Stimulated activated naive B cell treated with anti-CD40 and anti-IgM and Interleukin-4, amounts not matched to agents 10 μg/mL and 1 μg/mL and 100 μg/mL, for 72 hours (primary cell): ENCODE measurements around the gene MBD3.

ENCODE experiments used
- ATAC-seq, 2 donors: fragments of 150-1000 bp; cut with Tn5 transposase; replicated peaks; 2 replicates each; pipeline ENCODE4 v1.10.0; 2021; ENCODE audit warnings: moderate library complexity in 1 of 2
- DNase-seq: peaks from one replicate; pipeline ENCODE4 v3.0.0; 2021
- H3K27ac Mint-ChIP-seq: one replicate; pipeline ENCODE4 v1.8.0; 2022; ENCODE audit warnings: mild to moderate bottlenecking, mixed read lengths
- H3K27me3 Mint-ChIP-seq, 2 donors: one replicate each; pipeline ENCODE4 v1.8.0; 2022; ENCODE audit warnings: mixed read lengths in 2 of 2
- H3K36me3 Mint-ChIP-seq, 2 donors: one replicate each; pipeline ENCODE4 v1.8.0; 2022; ENCODE audit warnings: mixed read lengths in 2 of 2, mild to moderate bottlenecking in 1 of 2
- H3K4me1 Mint-ChIP-seq, 2 donors: one replicate each; pipeline ENCODE4 v1.8.0; 2022; ENCODE audit warnings: mixed read lengths in 2 of 2, mild to moderate bottlenecking in 1 of 2
- H3K4me3 Mint-ChIP-seq, 2 donors: one replicate each; pipeline ENCODE4 v1.8.0; 2022; ENCODE audit warnings: mild to moderate bottlenecking in 2 of 2, mixed read lengths in 2 of 2, moderate library complexity in 1 of 2
- H3K9me3 Mint-ChIP-seq, 2 donors: one replicate each; pipeline ENCODE4 v1.8.0; 2022; ENCODE audit warnings: mixed read lengths in 2 of 2, mild to moderate bottlenecking in 1 of 2

Gene MBD3

GRCh38 chr19:1577090-1577928, 15.4 kb downstream of the MBD3 start:
- DNase-seq (no peak), ATAC-seq (no peak)
- H3K9me3 Mint-ChIP-seq, result no peaks in the 10 kb centered on the region
- peaks cover 26 to 46% of the 10 kb centered on the region in 2 donors for H3K36me3 Mint-ChIP-seq
- peaks cover 7 to 17% of the 10 kb centered on the region in 2 donors for H3K4me1 Mint-ChIP-seq
- no peak overlapping the region for H3K27ac Mint-ChIP-seq
- no peak overlapping the region for H3K4me3 Mint-ChIP-seq
- no peaks in the 10 kb centered on the region for H3K27me3 Mint-ChIP-seq

- Mint-ChIP-seq H3K4me3 (no peak overlapping the region), H3K36me3 (peaks cover 23 to 44% of the 10 kb centered on the region in 2 donors), H3K9me3 (no peaks in the 10 kb centered on the region), H3K27ac (peak overlapping the region; percentile 1), H3K4me1 (peaks cover 7 to 17% of the 10 kb centered on the region in 2 donors), H3K27me3 (no peaks in the 10 kb centered on the region)
- DNase-seq (no peak), ATAC-seq (peak; percentile 6 to 25)
Observed at GRCh38 chr19:1576242-1577089, 16.2 kb downstream of the MBD3 start.

- H3K36me3 Mint-ChIP-seq, result peaks cover 19 to 42% of the 10 kb centered on the region in 2 donors
- H3K27ac Mint-ChIP-seq, result peak overlapping the region; percentile 1
- peaks cover under 1 to 1% of the 10 kb centered on the region in 2 donors for H3K27me3 Mint-ChIP-seq
- DNase-seq (no peak), ATAC-seq (peak; percentile 21 to 32)
- peaks cover 7 to 17% of the 10 kb centered on the region in 2 donors for H3K4me1 Mint-ChIP-seq
- H3K9me3 Mint-ChIP-seq, result no peaks in the 10 kb centered on the region
- H3K4me3 Mint-ChIP-seq, result peak overlapping the region in 1 of 2 donors; percentile 5
Observed at GRCh38 chr19:1575323-1576241, 17.1 kb downstream of the MBD3 start.

GRCh38 chr19:1574354-1575136, 18.1 kb downstream of the MBD3 start:
- DNase-seq (no peak), ATAC-seq (no peak)
- Mint-ChIP-seq H3K4me3 (no peak overlapping the region), H3K9me3 (no peaks in the 10 kb centered on the region), H3K4me1 (peaks cover 7 to 24% of the 10 kb centered on the region in 2 donors), H3K36me3 (peaks cover 15 to 33% of the 10 kb centered on the region in 2 donors), H3K27me3 (peaks cover 10 to 12% of the 10 kb centered on the region in 2 donors), H3K27ac (peak overlapping the region; percentile 37)

- no peak overlapping the region for H3K27ac Mint-ChIP-seq
- DNase-seq, result no peak
- no peak overlapping the region for H3K4me3 Mint-ChIP-seq
- peaks cover 11 to 18% of the 10 kb centered on the region in 2 donors for H3K27me3 Mint-ChIP-seq
- peaks cover 10 to 27% of the 10 kb centered on the region in 2 donors for H3K4me1 Mint-ChIP-seq
- peaks cover 7 to 20% of the 10 kb centered on the region in 2 donors for H3K36me3 Mint-ChIP-seq
- H3K9me3 Mint-ChIP-seq, result no peaks in the 10 kb centered on the region
- no peak for ATAC-seq
Observed at GRCh38 chr19:1572795-1573194, 19.9 kb downstream of the MBD3 start.

- peaks cover 7 to 17% of the 10 kb centered on the region in 2 donors for H3K36me3 Mint-ChIP-seq
- ATAC-seq, result no peak
- H3K9me3 Mint-ChIP-seq, result no peaks in the 10 kb centered on the region
Observed at GRCh38 chr19:1571358-1571757, 21.3 kb downstream of the MBD3 start.

GRCh38 chr19:1570836-1571235, 21.8 kb downstream of the MBD3 start:
- H3K36me3 Mint-ChIP-seq, result peaks cover 5 to 13% of the 10 kb centered on the region in 2 donors
- H3K27me3 Mint-ChIP-seq, result peaks cover 11 to 18% of the 10 kb centered on the region in 2 donors
- peaks cover 6 to 23% of the 10 kb centered on the region in 2 donors for H3K4me1 Mint-ChIP-seq
- H3K27ac Mint-ChIP-seq, result no peak overlapping the region
- H3K4me3 Mint-ChIP-seq, result no peak overlapping the region
- no peak for DNase-seq
- H3K9me3 Mint-ChIP-seq, result no peaks in the 10 kb centered on the region
- no peak for ATAC-seq

More at GRCh38 chr19:1571358-1571757, 21.3 kb downstream of the MBD3 start:
- H3K4me1 Mint-ChIP-seq, result peaks cover 8 to 27% of the 10 kb centered on the region in 2 donors
- no peak overlapping the region for H3K27ac Mint-ChIP-seq
- H3K4me3 Mint-ChIP-seq, result no peak overlapping the region
- H3K27me3 Mint-ChIP-seq, result peaks cover 11 to 18% of the 10 kb centered on the region in 2 donors
- DNase-seq, result no peak

- Mint-ChIP-seq H3K9me3 (no peaks in the 10 kb centered on the region), H3K36me3 (peaks cover 2 to 11% of the 10 kb centered on the region in 2 donors), H3K4me3 (peak overlapping the region; percentile 5), H3K27ac (no peak overlapping the region), H3K27me3 (peaks cover 11 to 18% of the 10 kb centered on the region in 2 donors), H3K4me1 (peaks cover 5 to 20% of the 10 kb centered on the region in 2 donors)
- DNase-seq, result no peak
- no peak for ATAC-seq
Observed at GRCh38 chr19:1569997-1570396, 22.7 kb downstream of the MBD3 start.

- Mint-ChIP-seq H3K36me3 (peaks cover 0 to 3% of the 10 kb centered on the region in 2 donors), H3K4me3 (peak within 1 kb of the TSS; percentile 68 to 76), H3K4me1 (peaks cover 5 to 15% of the 10 kb centered on the region in 2 donors), H3K9me3 (no peaks in the 10 kb centered on the region), H3K27me3 (peaks cover 11 to 18% of the 10 kb centered on the region in 2 donors), H3K27ac (peak within 1 kb of the TSS; percentile 78)
- ATAC-seq (peak; percentile 87 to 91), DNase-seq (peak; percentile 50)
Observed at GRCh38 chr19:1568320-1569019, 24.2 kb downstream of the MBD3 start, which contains the start of gene MEX3D. TSS of gene MEX3D (minus strand) at chr19:1568325. CDS start at chr19:1568058, 267 bp downstream.

GRCh38 chr19:1567848-1568227, 24.8 kb downstream of the MBD3 start:
- H3K27ac Mint-ChIP-seq, result no peak overlapping the region
- no peaks in the 10 kb centered on the region for H3K36me3 Mint-ChIP-seq
- H3K4me1 Mint-ChIP-seq, result peaks cover 3 to 15% of the 10 kb centered on the region in 2 donors
- H3K27me3 Mint-ChIP-seq, result peaks cover 11 to 18% of the 10 kb centered on the region in 2 donors
- H3K9me3 Mint-ChIP-seq, result no peaks in the 10 kb centered on the region
- H3K4me3 Mint-ChIP-seq, result no peak overlapping the region
- no peak for DNase-seq
- peak; percentile 46 to 55 for ATAC-seq

- Mint-ChIP-seq H3K4me1 (peaks cover 3 to 15% of the 10 kb centered on the region in 2 donors), H3K9me3 (no peaks in the 10 kb centered on the region), H3K27me3 (peaks cover 11 to 18% of the 10 kb centered on the region in 2 donors), H3K36me3 (no peaks in the 10 kb centered on the region), H3K4me3 (peak overlapping the region; percentile 57 to 58), H3K27ac (no peak overlapping the region)
- no peak for DNase-seq
- ATAC-seq, result no peak
Observed at GRCh38 chr19:1567116-1567847, 25.4 kb downstream of the MBD3 start.
